Sigmoid colon (tissue), 3 donors: Measurements from ENCODE around the gene RFX4.

Source experiments
- POLR2A ChIP-seq, 2 donors: fragments of 450-650 bp; IDR thresholded peaks; one replicate each; pipeline ENCODE4 v1.6.1; 2016; ENCODE audit warnings: antibody characterized with exemption in 2 of 2, mild to moderate bottlenecking in 2 of 2, moderate library complexity in 2 of 2
- TF ChIP-seq, protein P1 (sequence below), 4 experiments: fragments of 450-650 bp in 3 of 4; fragments of 200-600 bp in 1 of 4; IDR thresholded peaks; one replicate each; pipeline ENCODE4 v1.5.1; 2016 to 2019; ENCODE audit warnings: antibody characterized with exemption in 4 of 4, mild to moderate bottlenecking in 3 of 4, moderate library complexity in 2 of 4

DNA sequence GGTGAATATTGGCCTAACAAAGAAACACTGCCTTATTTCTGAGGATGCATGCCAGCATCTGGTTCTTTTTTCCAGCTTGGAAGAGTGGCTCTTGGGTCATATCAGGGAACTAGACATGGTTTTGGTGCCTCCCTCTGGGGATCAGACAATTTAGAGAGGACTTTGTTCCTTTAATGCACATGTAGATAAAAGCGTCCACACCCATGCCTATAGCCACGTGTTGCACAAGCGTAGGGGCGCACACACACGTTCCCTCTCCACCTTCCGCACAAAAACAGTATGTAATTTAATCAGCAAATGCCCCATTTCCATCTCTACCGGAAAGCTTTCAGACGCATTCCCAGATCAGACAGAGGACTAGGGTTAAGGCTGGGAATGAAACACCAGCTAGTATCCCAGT lies 130.0 kb downstream of the RFX4 start:
- TF ChIP-seq, protein P1, sequence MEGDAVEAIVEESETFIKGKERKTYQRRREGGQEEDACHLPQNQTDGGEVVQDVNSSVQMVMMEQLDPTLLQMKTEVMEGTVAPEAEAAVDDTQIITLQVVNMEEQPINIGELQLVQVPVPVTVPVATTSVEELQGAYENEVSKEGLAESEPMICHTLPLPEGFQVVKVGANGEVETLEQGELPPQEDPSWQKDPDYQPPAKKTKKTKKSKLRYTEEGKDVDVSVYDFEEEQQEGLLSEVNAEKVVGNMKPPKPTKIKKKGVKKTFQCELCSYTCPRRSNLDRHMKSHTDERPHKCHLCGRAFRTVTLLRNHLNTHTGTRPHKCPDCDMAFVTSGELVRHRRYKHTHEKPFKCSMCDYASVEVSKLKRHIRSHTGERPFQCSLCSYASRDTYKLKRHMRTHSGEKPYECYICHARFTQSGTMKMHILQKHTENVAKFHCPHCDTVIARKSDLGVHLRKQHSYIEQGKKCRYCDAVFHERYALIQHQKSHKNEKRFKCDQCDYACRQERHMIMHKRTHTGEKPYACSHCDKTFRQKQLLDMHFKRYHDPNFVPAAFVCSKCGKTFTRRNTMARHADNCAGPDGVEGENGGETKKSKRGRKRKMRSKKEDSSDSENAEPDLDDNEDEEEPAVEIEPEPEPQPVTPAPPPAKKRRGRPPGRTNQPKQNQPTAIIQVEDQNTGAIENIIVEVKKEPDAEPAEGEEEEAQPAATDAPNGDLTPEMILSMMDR (IDR thresholded peaks at IDR 0.05), result no peak
- no peak for TF ChIP-seq POLR2A (IDR thresholded peaks at IDR 0.05)
